SU-DHL-6 (cell line): ENCODE results near the gene ADGRD1.

Source experiments
- H2AFZ ChIP-seq: fragments of 200-600 bp; sonication (generic); 2 replicates; pipeline ENCODE4 v1.6.1; 2014; ENCODE audit warnings: low read depth, mild to moderate bottlenecking, moderate library complexity, mixed read lengths, antibody characterized with exemption, low read length; ENCODE audit not compliant: severe bottlenecking
- H3F3A ChIP-seq: fragments of 200-600 bp; shearing (Covaris generic); 2 replicates; pipeline ENCODE4 v1.6.0; 2016; ENCODE audit warnings: antibody characterized with exemption, mild to moderate bottlenecking; ENCODE audit not compliant: insufficient read depth
- H3K27ac ChIP-seq: fragments of 200-600 bp; sonication (generic); 2 replicates; pipeline ENCODE4 v1.5.1; 2016; ENCODE audit warnings: low read depth, mild to moderate bottlenecking, low read length, moderate library complexity, mixed read lengths
- H3K27me3 ChIP-seq: fragments of 200-600 bp; sonication (generic), shearing (Covaris generic); 2 replicates; pipeline ENCODE4 v1.6.0; 2014; ENCODE audit warnings: mild to moderate bottlenecking, low read length
- H3K36me3 ChIP-seq: fragments of 200-600 bp; sonication (generic); 2 replicates; pipeline ENCODE4 v1.6.1; 2014; ENCODE audit warnings: mild to moderate bottlenecking, low read length, mixed read lengths
- H3K4me2 ChIP-seq: fragments of 300-600, 200-600 bp; shearing (Covaris generic), sonication (generic); 2 replicates; pipeline ENCODE4 v1.6.0; 2014; ENCODE audit warnings: low read length, low read depth, mild to moderate bottlenecking; ENCODE audit not compliant: poor library complexity, severe bottlenecking
- H3K4me3 ChIP-seq: fragments of 200-600 bp; sonication (generic); 2 replicates; pipeline ENCODE4 v1.5.1; 2014; ENCODE audit warnings: antibody characterized with exemption, low read length, mild to moderate bottlenecking, mixed read lengths; ENCODE audit not compliant: insufficient read depth, poor library complexity, severe bottlenecking
- H3K79me2 ChIP-seq: fragments of 200-600 bp; sonication (generic); 2 replicates; pipeline ENCODE4 v1.6.1; 2014; ENCODE audit warnings: mild to moderate bottlenecking, low read length, moderate library complexity; ENCODE audit not compliant: insufficient read depth
- H3K9ac ChIP-seq: fragments of 200-600 bp; sonication (generic); 2 replicates; pipeline ENCODE4 v1.7.0; 2014; ENCODE audit warnings: mild to moderate bottlenecking, low read length
- H3K9me2 ChIP-seq: fragments of 200-600 bp; sonication (generic); replicated peaks from 2 replicates; pipeline ENCODE4 v1.6.1; 2014; ENCODE audit warnings: low read length; ENCODE audit not compliant: insufficient read depth
- H3K9me3 ChIP-seq: fragments of 200-600 bp; sonication (generic); 2 replicates; pipeline ENCODE4 v1.6.1; 2014; ENCODE audit warnings: low read length, mixed read lengths; ENCODE audit not compliant: insufficient read depth
- H4K20me1 ChIP-seq: fragments of 200-600 bp; sonication (generic); 2 replicates; pipeline ENCODE4 v1.6.1; 2014; ENCODE audit warnings: low read depth, mild to moderate bottlenecking, antibody characterized with exemption, low read length, moderate library complexity, mixed read lengths
- CTCF ChIP-seq: fragments of 200-600 bp; sonication (generic); IDR thresholded peaks from one replicate; pipeline ENCODE4 v1.5.1; 2017; ENCODE audit warnings: antibody characterized with exemption, mild to moderate bottlenecking, low read length, moderate library complexity; ENCODE audit not compliant: insufficient read depth, poor library complexity, severe bottlenecking
- EZH2phosphoT487 ChIP-seq: fragments of 200-600 bp; sonication (generic), shearing (Covaris generic); conservative IDR thresholded peaks from 2 replicates; pipeline ENCODE4 v1.6.1; 2018; ENCODE audit warnings: mild to moderate bottlenecking, antibody characterized with exemption, low read length, moderate library complexity, mixed read lengths

ADGRD1 gene

GRCh38 chr12:131135311-131135785 lies 181.6 kb downstream of the ADGRD1 start:
- Histone ChIP-seq H3K9me2 (no peaks in the 10 kb centered on the region), H3K9me3 (no peaks in the 10 kb centered on the region), H3F3A (no peaks in the 10 kb centered on the region), H3K36me3 (no peaks in the 10 kb centered on the region), H3K4me3 (no peak overlapping the region), H3K27ac (no peak overlapping the region), H4K20me1 (no peaks in the 10 kb centered on the region), H3K27me3 (no peaks in the 10 kb centered on the region), H3K79me2 (no peaks in the 10 kb centered on the region), H3K9ac (no peak overlapping the region), H3K4me2 (no peak overlapping the region), H2AFZ (no peak overlapping the region)
- TF ChIP-seq EZH2phosphoT487 (no peak), CTCF (no peak)

- Histone ChIP-seq H3K79me2 (no peaks in the 10 kb centered on the region), H3K9me3 (no peaks in the 10 kb centered on the region), H3K4me3 (no peak overlapping the region), H3K36me3 (no peaks in the 10 kb centered on the region), H3F3A (no peaks in the 10 kb centered on the region), H3K9me2 (no peaks in the 10 kb centered on the region), H3K4me2 (no peak overlapping the region), H3K27me3 (no peaks in the 10 kb centered on the region), H4K20me1 (no peaks in the 10 kb centered on the region), H3K9ac (no peak overlapping the region), H3K27ac (no peak overlapping the region), H2AFZ (no peak overlapping the region)
- TF ChIP-seq EZH2phosphoT487, result no peak
- no peak for TF ChIP-seq CTCF
Observed at GRCh38 chr12:131135786-131136538, 182.3 kb downstream of the ADGRD1 start.

GRCh38 chr12:131136539-131136872 lies 182.8 kb downstream of the ADGRD1 start:
- no peak overlapping the region for H2AFZ ChIP-seq
- no peaks in the 10 kb centered on the region for H3K79me2 ChIP-seq
- no peaks in the 10 kb centered on the region for H4K20me1 ChIP-seq
- H3K9me3 ChIP-seq, result no peaks in the 10 kb centered on the region
- no peaks in the 10 kb centered on the region for H3F3A ChIP-seq
- TF ChIP-seq EZH2phosphoT487, result no peak
- TF ChIP-seq CTCF, result no peak
- H3K9me2 ChIP-seq, result no peaks in the 10 kb centered on the region
- no peak overlapping the region for H3K4me3 ChIP-seq
- H3K9ac ChIP-seq, result no peak overlapping the region
- no peaks in the 10 kb centered on the region for H3K27me3 ChIP-seq
- no peak overlapping the region for H3K4me2 ChIP-seq
- no peak overlapping the region for H3K27ac ChIP-seq
- no peaks in the 10 kb centered on the region for H3K36me3 ChIP-seq
